Caco-2 (cell line): Measurements from ENCODE around the gene FUT8. TPM values are rescaled to one million over a fixed set of nuclear protein-coding genes. Genes with fewer than 3 reads are reported as not detected.

Source experiments
- BruUV-seq: library from RNA; stranded (reverse); fragments of 400-500 nt; replicated peaks from 2 replicates; lab custom pipeline; 2021; lab: Mats Ljungman, UMichigan
- CTCF ChIA-PET: fragments of 300-600 bp; sonication (Branson Sonifier 250); formaldehyde crosslinking; loops from one replicate; lab custom pipeline; 2022; ENCODE audit warnings: antibody characterized with exemption; lab: Charles Lee
- POLR2A ChIA-PET: fragments of 300-600 bp; sonication (Branson Sonifier 250); formaldehyde crosslinking; loops from one replicate; lab custom pipeline; 2022; ENCODE audit warnings: antibody characterized with exemption; lab: Charles Lee
- DNase-seq, 2 experiments: peaks; one replicate each; pipeline versions ENCODE4 v3.0.0 to v3.0.0-alpha.2; 2020 to 2022
- H3K27me3 ChIP-seq: replicated peaks from 2 replicates; pipeline ENCODE4 v1.6.0; 2011; ENCODE audit warnings: low read length; ENCODE audit not compliant: control insufficient read depth, insufficient read depth
- H3K36me3 ChIP-seq: 2 replicates; pipeline ENCODE4 v1.5.1; 2011; ENCODE audit warnings: low read length; ENCODE audit not compliant: control insufficient read depth, insufficient read depth
- H3K4me1 ChIP-seq: fragments of 250-450 bp; sonication (Bioruptor Pico); 2 replicates; pipeline ENCODE4 v1.5.1; 2020; ENCODE audit warnings: mild to moderate bottlenecking
- H3K4me3 ChIP-seq: 2 replicates; pipeline ENCODE4 v1.5.1; 2011; ENCODE audit warnings: low read depth, mild to moderate bottlenecking, control low read depth, low read length
- H3K9me3 ChIP-seq: fragments of 250-450 bp; sonication (Bioruptor Pico); 2 replicates; pipeline ENCODE4 v1.5.1; 2020; ENCODE audit warnings: mild to moderate bottlenecking, moderate library complexity
- H3K27ac Mint-ChIP-seq: one replicate; pipeline ENCODE4 v1.8.0; 2022; ENCODE audit warnings: mixed read lengths; ENCODE audit not compliant: unreplicated experiment
- H3K27me3 Mint-ChIP-seq: one replicate; pipeline ENCODE4 v1.8.0; 2022; ENCODE audit warnings: mixed read lengths; ENCODE audit not compliant: insufficient read depth, unreplicated experiment
- H3K36me3 Mint-ChIP-seq: one replicate; pipeline ENCODE4 v1.8.0; 2022; ENCODE audit warnings: mild to moderate bottlenecking, mixed read lengths; ENCODE audit not compliant: insufficient read depth, unreplicated experiment
- H3K4me1 Mint-ChIP-seq: one replicate; pipeline ENCODE4 v1.8.0; 2022; ENCODE audit warnings: low read depth, mixed read lengths; ENCODE audit not compliant: unreplicated experiment
- H3K4me3 Mint-ChIP-seq: one replicate; pipeline ENCODE4 v1.8.0; 2022; ENCODE audit warnings: mild to moderate bottlenecking, moderate library complexity, mixed read lengths; ENCODE audit not compliant: unreplicated experiment
- H3K9me3 Mint-ChIP-seq: one replicate; pipeline ENCODE4 v1.8.0; 2022; ENCODE audit warnings: mixed read lengths; ENCODE audit not compliant: unreplicated experiment
- CTCF ChIP-seq, 2 experiments: fragments of 200-600 bp in 1 of 2; IDR thresholded peaks; 1 replicate in 1 of 2; 2 replicates in 1 of 2; pipeline versions ENCODE4 v1.5.1 to v1.8.0; 2011 to 2022; ENCODE audit warnings: antibody characterized with exemption in 1 of 2, control low read depth in 1 of 2, inconsistent platforms in 1 of 2, low read depth in 1 of 2, low read length in 1 of 2, mild to moderate bottlenecking in 1 of 2, moderate library complexity in 1 of 2; ENCODE audit not compliant: insufficient read depth in 1 of 2, severe bottlenecking in 1 of 2, unreplicated experiment in 1 of 2
- intact Hi-C: fragments of 100-400 bp; cut with micrococcal nuclease; formaldehyde crosslinking; loops from one replicate; pipeline ENCODE4 v1.10.0; 2022; ENCODE audit not compliant: unreplicated experiment
- total RNA-seq: library from RNA; stranded (reverse); gene quantifications from 2 replicates; pipeline ENCODE4 v1.2.3, GENCODE V29; 2022

The FUT8 gene
- total RNA-seq, 1 experiment from 2014 or later: 67.1 TPM

GRCh38 chr14:65565948-65566347 lies 153.4 kb downstream of the FUT8 start:
- Mint-ChIP-seq H3K4me1 (no peaks in the 10 kb centered on the region), H3K27ac (no peak overlapping the region), H3K36me3 (peaks cover 24% of the 10 kb centered on the region), H3K9me3 (no peaks in the 10 kb centered on the region), H3K27me3 (no peaks in the 10 kb centered on the region), H3K4me3 (no peak overlapping the region)
- DNase-seq: no peak
- ChIA-PET CTCF (no interaction called here), POLR2A (no interaction called here)
- BruUV-seq: no TSS peak
- no peak overlapping the region for H3K4me3 ChIP-seq
- intact Hi-C loops: no loop called here
- H3K9me3 ChIP-seq: no peaks in the 10 kb centered on the region
- no peak for TF ChIP-seq CTCF (IDR thresholded peaks at IDR 0.05; ENCODE audit: insufficient read depth in 1 of 2, low read depth in 1 of 2, low read length in 1 of 2, severe bottlenecking in 1 of 2, unreplicated experiment in 1 of 2)
- no peaks in the 10 kb centered on the region for H3K27me3 ChIP-seq
- H3K4me1 ChIP-seq: no peaks in the 10 kb centered on the region
- H3K36me3 ChIP-seq: no peaks in the 10 kb centered on the region

- Mint-ChIP-seq H3K27ac (no peak overlapping the region), H3K27me3 (no peaks in the 10 kb centered on the region), H3K9me3 (no peaks in the 10 kb centered on the region), H3K4me1 (no peaks in the 10 kb centered on the region), H3K4me3 (no peak overlapping the region), H3K36me3 (peaks cover 24% of the 10 kb centered on the region)
- no peak overlapping the region for H3K4me3 ChIP-seq
- intact Hi-C loops: no loop called here
- CTCF ChIA-PET: no interaction called here
- POLR2A ChIA-PET: no interaction called here
- no peaks in the 10 kb centered on the region for H3K4me1 ChIP-seq
- no peak for DNase-seq
- no peaks in the 10 kb centered on the region for H3K36me3 ChIP-seq
- no peaks in the 10 kb centered on the region for H3K9me3 ChIP-seq
- no TSS peak for BruUV-seq
- no peak for TF ChIP-seq CTCF (IDR thresholded peaks at IDR 0.05; ENCODE audit: insufficient read depth in 1 of 2, low read depth in 1 of 2, low read length in 1 of 2, severe bottlenecking in 1 of 2, unreplicated experiment in 1 of 2)
- H3K27me3 ChIP-seq: no peaks in the 10 kb centered on the region
These were observed 154.4 kb downstream of the FUT8 start for GRCh38 chr14:65566820-65567522.

DNA sequence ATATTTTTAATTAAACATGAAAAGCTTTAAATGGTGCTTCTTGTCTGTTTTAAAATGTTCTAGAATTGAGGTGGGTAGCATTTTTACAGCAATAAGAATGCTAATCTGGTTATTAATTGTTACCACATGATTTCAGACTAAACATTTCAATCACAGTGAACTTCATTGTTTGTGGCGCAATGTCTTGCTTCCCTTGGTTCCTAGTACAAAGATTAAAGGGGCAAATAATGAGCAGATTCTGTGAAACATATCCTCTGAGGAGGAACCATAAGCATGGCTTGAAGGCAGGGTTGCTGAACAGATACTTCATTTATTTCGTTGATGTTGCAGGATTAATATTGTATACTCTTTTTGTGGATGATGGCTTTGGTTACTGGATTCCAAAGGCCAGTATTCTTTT lies 162.1 kb downstream of the FUT8 start:
- CTCF ChIA-PET: no interaction called here
- Mint-ChIP-seq H3K4me3 (no peak overlapping the region), H3K27me3 (no peaks in the 10 kb centered on the region), H3K36me3 (peaks cover 5% of the 10 kb centered on the region), H3K4me1 (peaks cover 6% of the 10 kb centered on the region), H3K27ac (no peak overlapping the region), H3K9me3 (no peaks in the 10 kb centered on the region)
- BruUV-seq: no TSS peak
- POLR2A ChIA-PET: no interaction called here
- TF ChIP-seq CTCF (IDR thresholded peaks at IDR 0.05; ENCODE audit: insufficient read depth in 1 of 2, low read depth in 1 of 2, low read length in 1 of 2, severe bottlenecking in 1 of 2, unreplicated experiment in 1 of 2): no peak
- no peaks in the 10 kb centered on the region for H3K4me1 ChIP-seq
- no peaks in the 10 kb centered on the region for H3K27me3 ChIP-seq
- no peaks in the 10 kb centered on the region for H3K36me3 ChIP-seq
- no peak for DNase-seq
- intact Hi-C loops: no loop called here
- no peak overlapping the region for H3K4me3 ChIP-seq
- H3K9me3 ChIP-seq: no peaks in the 10 kb centered on the region
